GM18861 (cell line): ENCODE measurements around the gene POMT1.

Source experiments
- ATAC-seq: cut with Tn5 transposase; IDR thresholded peaks from one replicate; pipeline ENCODE4 v1.9.1; 2021; ENCODE audit not compliant: unreplicated experiment

The POMT1 gene

GRCh38 chr9:131476777-131477345 lies 25.9 kb upstream of the POMT1 start:
- ATAC-seq = no peak

- ATAC-seq = no peak
Observed at GRCh38 chr9:131477367-131477766, 25.4 kb upstream of the POMT1 start.

- ATAC-seq = no peak
Observed at GRCh38 chr9:131477816-131478419, 24.8 kb upstream of the POMT1 start.

GRCh38 chr9:131478421-131478868 lies 24.3 kb upstream of the POMT1 start:
- no peak for ATAC-seq

GRCh38 chr9:131478911-131479310 lies 23.8 kb upstream of the POMT1 start:
- no peak for ATAC-seq

- ATAC-seq = no peak
Observed at GRCh38 chr9:131480258-131480657, 22.5 kb upstream of the POMT1 start.

GRCh38 chr9:131481441-131482342 lies 21.0 kb upstream of the POMT1 start:
- ATAC-seq = no peak

GRCh38 chr9:131482343-131483006 lies 20.2 kb upstream of the POMT1 start:
- no peak for ATAC-seq

- ATAC-seq = no peak
Observed at GRCh38 chr9:131483319-131484050, 19.2 kb upstream of the POMT1 start.

- no peak for ATAC-seq
Observed at GRCh38 chr9:131484051-131484445, 18.7 kb upstream of the POMT1 start.

GRCh38 chr9:131484560-131485185 lies 18.0 kb upstream of the POMT1 start:
- no peak for ATAC-seq

- no peak for ATAC-seq
Observed at GRCh38 chr9:131485206-131485605, 17.5 kb upstream of the POMT1 start.

- ATAC-seq = no peak
Observed at GRCh38 chr9:131485728-131486422, 16.8 kb upstream of the POMT1 start.

- no peak for ATAC-seq
Observed at GRCh38 chr9:131487001-131487400, 15.7 kb upstream of the POMT1 start.

- ATAC-seq = no peak
Observed at GRCh38 chr9:131487621-131488031, 15.1 kb upstream of the POMT1 start.

GRCh38 chr9:131490514-131490913 lies 12.2 kb upstream of the POMT1 start:
- ATAC-seq = no peak

- ATAC-seq = no peak
Observed at GRCh38 chr9:131491001-131491710, 11.6 kb upstream of the POMT1 start.

- no peak for ATAC-seq
Observed at GRCh38 chr9:131492070-131492469, 10.6 kb upstream of the POMT1 start.

- no peak for ATAC-seq
Observed at GRCh38 chr9:131494296-131494870, 8.3 kb upstream of the POMT1 start.
